Progenitor cell of endocrine pancreas (in vitro differentiated cells): ENCODE data around the gene EYA2. TPM values are rescaled to one million over a fixed set of nuclear protein-coding genes. Genes with fewer than 3 reads are reported as not detected.

Experiments used
- DNase-seq: peaks from one replicate; pipeline ENCODE4 v3.0.0; 2021; ENCODE audit warnings: low spot score; ENCODE audit not compliant: unreplicated experiment
- H3K27ac Mint-ChIP-seq: 2 replicates; pipeline ENCODE4 v1.8.0; 2021; ENCODE audit warnings: mild to moderate bottlenecking, moderate library complexity, mixed read lengths
- H3K27me3 Mint-ChIP-seq: 2 replicates; pipeline ENCODE4 v1.8.0; 2021; ENCODE audit warnings: mixed read lengths
- H3K36me3 Mint-ChIP-seq: 2 replicates; pipeline ENCODE4 v1.8.0; 2022; ENCODE audit warnings: mixed read lengths; ENCODE audit not compliant: insufficient read depth
- H3K4me1 Mint-ChIP-seq: 2 replicates; pipeline ENCODE4 v1.8.0; 2021; ENCODE audit warnings: low read depth, mixed read lengths
- H3K4me3 Mint-ChIP-seq: 2 replicates; pipeline ENCODE4 v1.8.0; 2021; ENCODE audit warnings: low read depth, mild to moderate bottlenecking, moderate library complexity, mixed read lengths
- H3K9me3 Mint-ChIP-seq: 2 replicates; pipeline ENCODE4 v1.8.0; 2021; ENCODE audit warnings: low read depth, mixed read lengths
- total RNA-seq: library from RNA; stranded (reverse); gene quantifications from 2 replicates; pipeline ENCODE4 v1.2.1, GENCODE V29; 2021
- TF ChIP-seq, protein P1 (sequence below): fragments of 200-600 bp; sonication (generic); IDR thresholded peaks from one replicate; pipeline ENCODE4 v1.5.0; 2021; ENCODE audit warnings: antibody characterized with exemption, mild to moderate bottlenecking; ENCODE audit not compliant: unreplicated experiment

EYA2 gene
- total RNA-seq, 1 donor from 2014 or later = 0.53 TPM

DNA sequence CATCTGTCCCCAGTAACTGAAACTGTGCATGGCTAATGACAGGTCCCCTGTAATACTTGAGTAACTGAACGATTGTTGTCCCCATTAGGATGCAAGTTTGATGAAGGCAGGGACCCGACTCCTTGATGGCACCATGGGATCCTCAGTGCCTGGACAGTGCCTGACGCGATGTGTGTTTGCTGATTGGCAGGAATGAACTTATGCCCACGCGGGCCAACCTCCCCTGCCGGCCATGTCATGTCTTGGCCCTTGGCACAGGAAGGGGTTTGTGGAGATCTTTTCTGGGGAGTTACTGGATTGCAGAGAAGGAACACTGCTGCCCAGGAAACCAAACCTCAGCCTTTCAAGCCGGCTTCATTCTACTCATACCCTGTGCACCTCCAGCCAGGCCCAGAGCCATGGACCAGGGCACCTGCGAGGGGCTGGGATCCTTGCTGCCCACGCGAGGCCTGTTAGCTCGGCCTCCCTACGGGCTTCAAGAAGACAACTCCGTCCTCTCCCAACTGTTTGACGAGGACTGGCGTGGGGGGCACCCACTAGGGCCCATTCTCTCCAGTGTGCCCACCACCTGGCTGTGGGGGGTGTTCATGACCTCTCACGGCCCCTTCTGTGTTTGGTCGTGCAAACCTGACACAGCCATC, 314.0 kb downstream of the EYA2 start:
- Mint-ChIP-seq H3K4me1 (peaks cover 6% of the 10 kb centered on the region), H3K27me3 (no peaks in the 10 kb centered on the region), H3K27ac (peak overlapping the region; percentile 53), H3K4me3 (no peak overlapping the region), H3K36me3 (peaks cover 17% of the 10 kb centered on the region), H3K9me3 (no peaks in the 10 kb centered on the region)
- no peak for DNase-seq
- TF ChIP-seq, protein P1, sequence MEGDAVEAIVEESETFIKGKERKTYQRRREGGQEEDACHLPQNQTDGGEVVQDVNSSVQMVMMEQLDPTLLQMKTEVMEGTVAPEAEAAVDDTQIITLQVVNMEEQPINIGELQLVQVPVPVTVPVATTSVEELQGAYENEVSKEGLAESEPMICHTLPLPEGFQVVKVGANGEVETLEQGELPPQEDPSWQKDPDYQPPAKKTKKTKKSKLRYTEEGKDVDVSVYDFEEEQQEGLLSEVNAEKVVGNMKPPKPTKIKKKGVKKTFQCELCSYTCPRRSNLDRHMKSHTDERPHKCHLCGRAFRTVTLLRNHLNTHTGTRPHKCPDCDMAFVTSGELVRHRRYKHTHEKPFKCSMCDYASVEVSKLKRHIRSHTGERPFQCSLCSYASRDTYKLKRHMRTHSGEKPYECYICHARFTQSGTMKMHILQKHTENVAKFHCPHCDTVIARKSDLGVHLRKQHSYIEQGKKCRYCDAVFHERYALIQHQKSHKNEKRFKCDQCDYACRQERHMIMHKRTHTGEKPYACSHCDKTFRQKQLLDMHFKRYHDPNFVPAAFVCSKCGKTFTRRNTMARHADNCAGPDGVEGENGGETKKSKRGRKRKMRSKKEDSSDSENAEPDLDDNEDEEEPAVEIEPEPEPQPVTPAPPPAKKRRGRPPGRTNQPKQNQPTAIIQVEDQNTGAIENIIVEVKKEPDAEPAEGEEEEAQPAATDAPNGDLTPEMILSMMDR = no peak

DNA sequence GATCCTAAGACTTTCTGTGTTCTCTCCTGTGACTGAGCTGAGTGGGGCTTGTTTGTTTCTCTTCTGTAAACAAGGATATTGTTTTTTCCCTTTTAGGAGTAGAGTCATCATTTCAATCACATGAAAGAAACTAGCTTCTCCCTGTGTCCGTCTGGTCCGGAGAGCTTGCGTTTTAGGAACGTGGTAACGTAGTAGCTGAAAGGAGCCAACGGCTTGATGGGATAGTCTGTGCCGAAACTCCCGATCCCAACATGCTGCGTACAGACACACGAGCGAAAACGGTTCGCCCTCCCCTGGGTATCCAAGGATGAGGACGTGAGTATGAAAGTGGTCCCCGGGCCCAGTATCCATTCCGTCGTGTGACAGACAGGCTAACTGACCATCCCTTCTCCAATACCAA, 315.3 kb downstream of the EYA2 start:
- H3K27ac Mint-ChIP-seq = peak overlapping the region; percentile 38
- H3K36me3 Mint-ChIP-seq = peaks cover 18% of the 10 kb centered on the region
- peaks cover 6% of the 10 kb centered on the region for H3K4me1 Mint-ChIP-seq
- no peaks in the 10 kb centered on the region for H3K9me3 Mint-ChIP-seq
- no peak for DNase-seq
- no peaks in the 10 kb centered on the region for H3K27me3 Mint-ChIP-seq
- no peak overlapping the region for H3K4me3 Mint-ChIP-seq
- TF ChIP-seq, protein P1 = no peak

DNA sequence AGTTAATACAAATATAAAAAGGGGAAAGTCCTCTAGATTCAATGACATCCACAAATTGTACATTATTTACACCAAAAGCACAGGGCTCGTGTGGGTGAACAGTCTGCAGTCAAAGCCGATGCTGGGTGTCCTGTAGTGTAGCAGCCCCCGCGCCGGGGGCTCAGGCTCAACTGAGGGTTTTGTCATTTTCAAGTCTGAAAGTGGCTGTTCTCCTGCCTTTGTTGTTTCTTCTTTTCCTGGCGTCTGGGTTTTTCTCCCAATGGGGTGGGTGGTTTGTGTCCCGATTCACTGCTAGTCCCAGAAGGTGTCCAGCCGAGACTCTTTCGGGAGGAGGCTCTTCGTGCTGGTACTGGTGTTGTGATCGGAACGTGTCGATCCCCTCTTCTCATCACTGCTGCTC, 315.8 kb downstream of the EYA2 start:
- Mint-ChIP-seq H3K4me3 (no peak overlapping the region), H3K4me1 (peaks cover 5% of the 10 kb centered on the region), H3K27me3 (no peaks in the 10 kb centered on the region), H3K27ac (no peak overlapping the region), H3K9me3 (no peaks in the 10 kb centered on the region), H3K36me3 (peaks cover 18% of the 10 kb centered on the region)
- no peak for DNase-seq
- TF ChIP-seq, protein P1 = no peak

DNA sequence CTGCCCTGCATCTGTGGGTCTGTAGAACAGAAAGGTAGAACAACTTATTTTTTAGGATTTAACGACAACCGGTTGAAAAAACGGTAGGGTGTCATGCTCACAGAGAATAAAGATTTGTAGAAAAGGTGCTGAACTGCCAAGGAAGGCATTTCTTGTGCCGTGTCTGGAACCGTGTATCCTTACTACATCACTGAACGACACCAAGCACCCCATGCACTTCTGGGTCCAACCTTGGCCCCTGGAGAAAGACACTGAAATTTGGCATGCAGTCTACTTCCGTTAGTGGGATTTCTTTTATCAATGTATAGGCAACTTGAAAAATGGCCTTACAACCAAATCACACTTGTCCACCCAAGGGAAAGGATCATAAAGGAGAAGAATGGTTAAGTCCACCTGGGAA, 316.4 kb downstream of the EYA2 start:
- no peak overlapping the region for H3K27ac Mint-ChIP-seq
- no peak for DNase-seq
- H3K36me3 Mint-ChIP-seq = peaks cover 22% of the 10 kb centered on the region
- no peaks in the 10 kb centered on the region for H3K27me3 Mint-ChIP-seq
- H3K9me3 Mint-ChIP-seq = no peaks in the 10 kb centered on the region
- no peaks in the 10 kb centered on the region for H3K4me1 Mint-ChIP-seq
- TF ChIP-seq, protein P1 = no peak
- H3K4me3 Mint-ChIP-seq = no peak overlapping the region

DNA sequence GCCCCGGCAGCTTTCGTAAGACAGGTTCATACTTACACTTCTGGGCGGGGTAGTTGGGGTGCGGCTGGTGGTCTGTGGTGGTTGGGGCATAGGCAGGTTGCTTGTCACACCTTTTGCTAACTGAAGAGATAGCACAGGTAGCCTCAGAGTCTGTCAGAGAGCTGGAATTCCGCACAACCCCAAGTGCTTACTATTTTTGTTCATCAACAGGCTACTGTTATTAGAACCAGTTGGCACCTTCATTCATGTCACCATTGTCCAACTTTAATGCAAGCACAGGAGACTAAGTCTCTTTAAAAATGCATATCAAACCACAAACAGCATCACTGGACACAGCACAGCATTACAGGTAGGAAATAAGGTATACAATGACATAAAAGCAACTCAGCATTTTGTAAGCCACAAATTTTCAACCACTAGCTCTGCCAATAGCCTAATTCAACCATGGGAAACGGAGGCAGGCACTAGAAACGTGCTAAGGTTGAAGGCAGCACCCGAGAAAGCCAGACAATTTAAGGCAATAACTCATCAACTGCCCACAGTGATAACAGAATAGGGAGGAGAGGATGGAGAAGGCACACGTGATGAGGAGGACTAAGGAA, 318.1 kb downstream of the EYA2 start:
- no peaks in the 10 kb centered on the region for H3K27me3 Mint-ChIP-seq
- H3K27ac Mint-ChIP-seq = no peak overlapping the region
- DNase-seq = no peak
- TF ChIP-seq, protein P1 = no peak
- no peaks in the 10 kb centered on the region for H3K4me1 Mint-ChIP-seq
- no peaks in the 10 kb centered on the region for H3K9me3 Mint-ChIP-seq
- peaks cover 18% of the 10 kb centered on the region for H3K36me3 Mint-ChIP-seq
- no peak overlapping the region for H3K4me3 Mint-ChIP-seq
